HCT116 (cell line): Measurements from ENCODE around the gene BLZF1. TPM values are rescaled to one million over a fixed set of nuclear protein-coding genes. Genes with fewer than 3 reads are reported as not detected.

Source experiments
- ATAC-seq: fragments of 200-7000 bp; cut with Tn5 transposase; 2 replicates; pipeline ENCODE4 v1.9.1; 2020; ENCODE audit warnings: mild to moderate bottlenecking, moderate library complexity
- BruUV-seq: library from RNA; stranded (reverse); fragments of 400-500 nt; replicated peaks from 2 replicates; lab custom pipeline; 2021; lab: Mats Ljungman, UMichigan
- CTCF ChIA-PET: fragments of 300-600 bp; sonication (Branson Sonifier 250); formaldehyde crosslinking; loops from one replicate; lab custom pipeline; 2021; ENCODE audit warnings: antibody characterized with exemption; lab: Charles Lee
- POLR2A ChIA-PET: fragments of 300-600, 350-600 bp; sonication (Branson Sonifier 250); formaldehyde crosslinking; loops from one replicate; lab custom pipeline; 2021; ENCODE audit warnings: antibody characterized with exemption; lab: Charles Lee
- RAD21 ChIA-PET, 2 experiments: fragments of 300-600 bp; sonication (Branson Sonifier 250); formaldehyde crosslinking; loops; one replicate each; lab custom pipeline; 2023; ENCODE audit warnings: low total read pairs in 2 of 2; ENCODE audit not compliant: uncharacterized antibody in 2 of 2, unreplicated experiment in 2 of 2, low non-redundant PET in 1 of 2; lab: Charles Lee
- DNase-seq: peaks from one replicate; pipeline ENCODE4 v3.0.0-alpha.2; 2010; ENCODE audit warnings: low read depth, low spot score
- H2AFZ ChIP-seq: fragments of 200-600 bp; shearing (Covaris generic), sonication (generic); 2 replicates; pipeline ENCODE4 v1.6.1; 2017; ENCODE audit warnings: low read depth, mixed run types, mixed read lengths, antibody characterized with exemption, low read length; ENCODE audit not compliant: poor library complexity, severe bottlenecking
- H3K27ac ChIP-seq: 2 replicates; pipeline ENCODE4 v1.5.1; 2012; ENCODE audit warnings: low read depth, low read length
- H3K27me3 ChIP-seq: fragments of 200-600 bp; sonication (generic); 2 replicates; pipeline ENCODE4 v1.6.1; 2016; ENCODE audit warnings: mixed run types, low read length, mixed read lengths; ENCODE audit not compliant: insufficient read depth
- H3K36me3 ChIP-seq, 2 experiments: fragments of 200-500 bp in 1 of 2; fragments of 200-600 bp in 1 of 2; sonication (Bioruptor generic) in 1 of 2; sonication (generic) in 1 of 2; 2 replicates each; pipeline versions ENCODE4 v1.5.1 to v1.6.1; 2014 to 2016; ENCODE audit warnings: low read length in 2 of 2, inconsistent platforms in 1 of 2, mixed read lengths in 1 of 2, mixed run types in 1 of 2; ENCODE audit not compliant: insufficient read depth in 2 of 2, control insufficient read depth in 1 of 2
- H3K4me1 ChIP-seq, 2 experiments: fragments of 200-600 bp in 1 of 2; sonication (generic) in 1 of 2; 2 replicates each; pipeline versions ENCODE4 v1.5.1 to v1.6.1; 2012 to 2017; ENCODE audit warnings: low read length in 2 of 2, inconsistent platforms in 1 of 2, mild to moderate bottlenecking in 1 of 2, mixed read lengths in 1 of 2, mixed run types in 1 of 2, moderate library complexity in 1 of 2; ENCODE audit not compliant: insufficient read depth in 2 of 2, control insufficient read depth in 1 of 2
- H3K4me2 ChIP-seq: fragments of 200-600 bp; sonication (generic); 2 replicates; pipeline ENCODE4 v1.6.1; 2017; ENCODE audit warnings: mixed run types, low read length, mixed read lengths
- H3K4me3 ChIP-seq, 2 experiments: fragments of 200-600 bp in 1 of 2; sonication (generic) in 1 of 2; replicated peaks in 1 of 2; 2 replicates each; pipeline ENCODE4 v1.5.1; 2011 to 2016; ENCODE audit warnings: low read length in 2 of 2, control low read depth in 1 of 2, low read depth in 1 of 2, mild to moderate bottlenecking in 1 of 2, mixed read lengths in 1 of 2, mixed run types in 1 of 2
- H3K79me2 ChIP-seq: fragments of 200-600 bp; sonication (generic); 2 replicates; pipeline ENCODE4 v1.6.1; 2017; ENCODE audit warnings: mild to moderate bottlenecking, mixed run types, low read length, moderate library complexity, mixed read lengths; ENCODE audit not compliant: insufficient read depth
- H3K9ac ChIP-seq: fragments of 200-600 bp; sonication (generic); 2 replicates; pipeline ENCODE4 v1.6.1; 2016; ENCODE audit warnings: low read length, mixed read lengths
- H3K9me2 ChIP-seq: fragments of 200-600 bp; sonication (generic), shearing (Covaris generic); 2 replicates; pipeline ENCODE4 v1.6.1; 2017; ENCODE audit warnings: mixed run types, mild to moderate bottlenecking, moderate library complexity; ENCODE audit not compliant: insufficient read depth
- H3K9me3 ChIP-seq, 2 experiments: fragments of 200-500 bp in 1 of 2; fragments of 200-600 bp in 1 of 2; sonication (Bioruptor generic) in 1 of 2; sonication (generic) in 1 of 2; 2 replicates each; pipeline ENCODE4 v1.6.1; 2014 to 2017; ENCODE audit warnings: low read length in 2 of 2, mixed read lengths in 2 of 2, inconsistent platforms in 1 of 2, low read depth in 1 of 2, mild to moderate bottlenecking in 1 of 2, mixed run types in 1 of 2, moderate library complexity in 1 of 2; ENCODE audit not compliant: control insufficient read depth in 1 of 2, insufficient read depth in 1 of 2
- H4K20me1 ChIP-seq: fragments of 200-600 bp; sonication (generic), shearing (Covaris generic); 2 replicates; pipeline ENCODE4 v1.6.1; 2017; ENCODE audit warnings: mixed run types, mild to moderate bottlenecking, moderate library complexity; ENCODE audit not compliant: insufficient read depth
- CEBPB ChIP-seq: IDR thresholded peaks from 2 replicates; pipeline ENCODE4 v1.6.1; 2012; ENCODE audit warnings: low read depth
- EGR1 ChIP-seq: IDR thresholded peaks from 2 replicates; pipeline ENCODE4 v1.6.1; 2012; ENCODE audit warnings: low read depth
- ELF1 ChIP-seq: IDR thresholded peaks from 2 replicates; pipeline ENCODE4 v1.6.1; 2012; ENCODE audit warnings: low read depth, borderline replicate concordance
- EZH2 ChIP-seq: fragments of 200-600 bp; sonication (generic); IDR thresholded peaks from 2 replicates; pipeline ENCODE4 v1.6.1; 2017; ENCODE audit warnings: antibody characterized with exemption, mixed run types
- EZH2phosphoT487 ChIP-seq: fragments of 200-600 bp; IDR thresholded peaks from 2 replicates; pipeline ENCODE4 v1.6.1; 2018; ENCODE audit warnings: antibody characterized with exemption, borderline replicate concordance
- FOSL1 ChIP-seq: IDR thresholded peaks from 2 replicates; pipeline ENCODE4 v1.6.1; 2012; ENCODE audit warnings: low read depth
- JUND ChIP-seq: IDR thresholded peaks from 2 replicates; pipeline ENCODE4 v1.6.1; 2012
- POLR2A ChIP-seq: IDR thresholded peaks from 2 replicates; pipeline ENCODE4 v1.7.0; 2011; ENCODE audit warnings: borderline replicate concordance; ENCODE audit not compliant: insufficient read depth, insufficient read length; ENCODE audit errors: extremely low read depth
- POLR2AphosphoS5 ChIP-seq: IDR thresholded peaks from 2 replicates; pipeline ENCODE4 v1.6.1; 2011; ENCODE audit warnings: mild to moderate bottlenecking, low read depth, low read length, moderate library complexity
- RAD21 ChIP-seq: IDR thresholded peaks from 2 replicates; pipeline ENCODE4 v1.6.1; 2012; ENCODE audit warnings: low read depth, mild to moderate bottlenecking
- SIN3A ChIP-seq: IDR thresholded peaks from 2 replicates; pipeline ENCODE4 v1.6.1; 2012; ENCODE audit warnings: low read depth
- SP1 ChIP-seq: IDR thresholded peaks from 2 replicates; pipeline ENCODE4 v1.6.1; 2012; ENCODE audit warnings: low read depth
- TCF7L2 ChIP-seq: IDR thresholded peaks from 2 replicates; pipeline ENCODE4 v1.7.0; 2011; ENCODE audit warnings: borderline replicate concordance, inconsistent platforms; ENCODE audit not compliant: insufficient read depth, insufficient read length; ENCODE audit errors: extremely low read depth
- ZFX ChIP-seq: fragments of 450-650 bp; IDR thresholded peaks from 2 replicates; pipeline ENCODE4 v1.6.1; 2017
- ZNF274 ChIP-seq: fragments of 200-500 bp; sonication (Bioruptor generic); IDR thresholded peaks from 2 replicates; pipeline ENCODE4 v1.6.1; 2014; ENCODE audit warnings: mild to moderate bottlenecking, low read depth, low read length, inconsistent platforms
- intact Hi-C: fragments of 100-400 bp; cut with micrococcal nuclease; formaldehyde crosslinking; loops from 2 replicates; pipeline ENCODE4 v1.10.0; 2022
- total RNA-seq: library from RNA; stranded (reverse); gene quantifications from one replicate; pipeline ENCODE4 v1.2.1, GENCODE V29; 2021; ENCODE audit not compliant: unreplicated experiment
- TF ChIP-seq, protein P1 (sequence below): IDR thresholded peaks from 2 replicates; pipeline ENCODE4 v1.6.1; 2012
- TF ChIP-seq, protein P2 (sequence below): IDR thresholded peaks from 2 replicates; pipeline ENCODE4 v1.6.1; 2011; ENCODE audit warnings: mild to moderate bottlenecking, low read length, moderate library complexity; ENCODE audit not compliant: insufficient replicate concordance; ENCODE audit errors: extremely low read depth
- TF ChIP-seq, protein P3 (sequence below): IDR thresholded peaks from 2 replicates; pipeline ENCODE4 v1.6.1; 2012; ENCODE audit warnings: low read depth

Gene BLZF1
- total RNA-seq, 1 experiment from 2014 or later: 19.6 TPM

DNA sequence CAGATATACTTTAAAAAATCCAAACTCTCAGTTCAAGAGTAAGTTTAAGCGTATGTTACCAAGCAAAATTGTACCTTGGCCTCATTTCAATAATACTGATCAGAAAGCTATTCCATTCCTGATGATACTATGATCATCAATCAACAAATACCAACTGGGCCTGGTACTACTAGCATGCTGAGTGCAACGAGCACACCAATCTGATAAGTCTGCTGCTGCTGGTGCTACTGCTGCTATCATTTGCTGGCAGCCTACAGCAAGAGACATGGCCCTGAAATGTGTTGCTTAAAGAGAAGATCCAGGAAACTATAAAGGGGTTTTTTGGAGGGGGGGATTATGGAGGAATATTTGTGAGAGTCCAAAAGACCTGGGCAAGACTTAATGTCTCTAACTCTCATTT is 40.1 kb upstream of the BLZF1 start:
- Histone ChIP-seq H3K9me2 (no peaks in the 10 kb centered on the region), H2AFZ (no peak overlapping the region), H3K9ac (no peak overlapping the region), H3K9me3 (no peaks in the 10 kb centered on the region; a peak in 1 of 4 replicates), H4K20me1 (no peaks in the 10 kb centered on the region), H3K27ac (no peak overlapping the region), H3K4me3 (no peak overlapping the region), H3K4me2 (no peak overlapping the region), H3K27me3 (no peaks in the 10 kb centered on the region), H3K36me3 (no peaks in the 10 kb centered on the region), H3K4me1 (peaks cover 0 to 28% of the 10 kb centered on the region in 2 experiments; a peak in 3 of 4 replicates), H3K79me2 (no peaks in the 10 kb centered on the region)
- POLR2A ChIA-PET: no interaction called here
- CTCF ChIA-PET: interaction anchor here (1.7 kb wide), 1 partner anchor 21 kb away, joined by 4 read pairs; no protein-coding TSS in a partner anchor
- RAD21 ChIA-PET: no interaction called here
- no TSS peak for BruUV-seq
- TF ChIP-seq RAD21 (no peak), ELF1 (no peak), POLR2AphosphoS5 (no peak), ZFX (no peak), EGR1 (no peak), EZH2 (no peak), CEBPB (no peak), EZH2phosphoT487 (no peak), POLR2A (no peak), JUND (no peak), SIN3A (no peak), TCF7L2 (no peak), FOSL1 (no peak), SP1 (no peak), ZNF274 (no peak)
- TF ChIP-seq, protein P1, sequence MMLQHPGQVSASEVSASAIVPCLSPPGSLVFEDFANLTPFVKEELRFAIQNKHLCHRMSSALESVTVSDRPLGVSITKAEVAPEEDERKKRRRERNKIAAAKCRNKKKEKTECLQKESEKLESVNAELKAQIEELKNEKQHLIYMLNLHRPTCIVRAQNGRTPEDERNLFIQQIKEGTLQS: no peak
- TF ChIP-seq, protein P2, sequence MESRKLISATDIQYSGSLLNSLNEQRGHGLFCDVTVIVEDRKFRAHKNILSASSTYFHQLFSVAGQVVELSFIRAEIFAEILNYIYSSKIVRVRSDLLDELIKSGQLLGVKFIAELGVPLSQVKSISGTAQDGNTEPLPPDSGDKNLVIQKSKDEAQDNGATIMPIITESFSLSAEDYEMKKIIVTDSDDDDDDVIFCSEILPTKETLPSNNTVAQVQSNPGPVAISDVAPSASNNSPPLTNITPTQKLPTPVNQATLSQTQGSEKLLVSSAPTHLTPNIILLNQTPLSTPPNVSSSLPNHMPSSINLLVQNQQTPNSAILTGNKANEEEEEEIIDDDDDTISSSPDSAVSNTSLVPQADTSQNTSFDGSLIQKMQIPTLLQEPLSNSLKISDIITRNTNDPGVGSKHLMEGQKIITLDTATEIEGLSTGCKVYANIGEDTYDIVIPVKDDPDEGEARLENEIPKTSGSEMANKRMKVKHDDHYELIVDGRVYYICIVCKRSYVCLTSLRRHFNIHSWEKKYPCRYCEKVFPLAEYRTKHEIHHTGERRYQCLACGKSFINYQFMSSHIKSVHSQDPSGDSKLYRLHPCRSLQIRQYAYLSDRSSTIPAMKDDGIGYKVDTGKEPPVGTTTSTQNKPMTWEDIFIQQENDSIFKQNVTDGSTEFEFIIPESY: no peak
- TF ChIP-seq, protein P3, sequence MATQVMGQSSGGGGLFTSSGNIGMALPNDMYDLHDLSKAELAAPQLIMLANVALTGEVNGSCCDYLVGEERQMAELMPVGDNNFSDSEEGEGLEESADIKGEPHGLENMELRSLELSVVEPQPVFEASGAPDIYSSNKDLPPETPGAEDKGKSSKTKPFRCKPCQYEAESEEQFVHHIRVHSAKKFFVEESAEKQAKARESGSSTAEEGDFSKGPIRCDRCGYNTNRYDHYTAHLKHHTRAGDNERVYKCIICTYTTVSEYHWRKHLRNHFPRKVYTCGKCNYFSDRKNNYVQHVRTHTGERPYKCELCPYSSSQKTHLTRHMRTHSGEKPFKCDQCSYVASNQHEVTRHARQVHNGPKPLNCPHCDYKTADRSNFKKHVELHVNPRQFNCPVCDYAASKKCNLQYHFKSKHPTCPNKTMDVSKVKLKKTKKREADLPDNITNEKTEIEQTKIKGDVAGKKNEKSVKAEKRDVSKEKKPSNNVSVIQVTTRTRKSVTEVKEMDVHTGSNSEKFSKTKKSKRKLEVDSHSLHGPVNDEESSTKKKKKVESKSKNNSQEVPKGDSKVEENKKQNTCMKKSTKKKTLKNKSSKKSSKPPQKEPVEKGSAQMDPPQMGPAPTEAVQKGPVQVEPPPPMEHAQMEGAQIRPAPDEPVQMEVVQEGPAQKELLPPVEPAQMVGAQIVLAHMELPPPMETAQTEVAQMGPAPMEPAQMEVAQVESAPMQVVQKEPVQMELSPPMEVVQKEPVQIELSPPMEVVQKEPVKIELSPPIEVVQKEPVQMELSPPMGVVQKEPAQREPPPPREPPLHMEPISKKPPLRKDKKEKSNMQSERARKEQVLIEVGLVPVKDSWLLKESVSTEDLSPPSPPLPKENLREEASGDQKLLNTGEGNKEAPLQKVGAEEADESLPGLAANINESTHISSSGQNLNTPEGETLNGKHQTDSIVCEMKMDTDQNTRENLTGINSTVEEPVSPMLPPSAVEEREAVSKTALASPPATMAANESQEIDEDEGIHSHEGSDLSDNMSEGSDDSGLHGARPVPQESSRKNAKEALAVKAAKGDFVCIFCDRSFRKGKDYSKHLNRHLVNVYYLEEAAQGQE: no peak
- no peak for ATAC-seq
- DNase-seq: no peak
- intact Hi-C loops: no loop called here
